ENCODE results near the gene VPS13D.

The VPS13D gene

DNA sequence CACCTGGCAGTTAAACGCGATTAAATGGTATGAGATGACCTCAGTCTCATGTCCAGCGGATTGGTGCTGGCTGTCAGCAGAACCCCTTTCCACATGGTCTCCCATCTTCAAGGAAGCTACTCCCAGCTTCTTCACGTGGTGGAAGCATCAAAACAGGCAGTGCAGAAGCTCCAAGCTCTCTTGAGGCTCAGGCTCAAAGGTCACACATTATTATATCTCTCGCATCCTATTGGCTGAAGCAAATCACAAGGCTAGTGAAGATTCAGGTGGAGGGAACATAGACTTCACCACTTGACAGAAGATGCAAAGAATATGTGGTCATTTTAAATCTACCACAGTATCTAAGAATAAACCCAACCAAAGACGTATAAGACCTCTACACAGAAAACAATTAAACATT is 181.9 kb downstream of the VPS13D start:
- no peak for DNase-seq (ENCODE audit: low spot score)
- TF ChIP-seq, protein P1, sequence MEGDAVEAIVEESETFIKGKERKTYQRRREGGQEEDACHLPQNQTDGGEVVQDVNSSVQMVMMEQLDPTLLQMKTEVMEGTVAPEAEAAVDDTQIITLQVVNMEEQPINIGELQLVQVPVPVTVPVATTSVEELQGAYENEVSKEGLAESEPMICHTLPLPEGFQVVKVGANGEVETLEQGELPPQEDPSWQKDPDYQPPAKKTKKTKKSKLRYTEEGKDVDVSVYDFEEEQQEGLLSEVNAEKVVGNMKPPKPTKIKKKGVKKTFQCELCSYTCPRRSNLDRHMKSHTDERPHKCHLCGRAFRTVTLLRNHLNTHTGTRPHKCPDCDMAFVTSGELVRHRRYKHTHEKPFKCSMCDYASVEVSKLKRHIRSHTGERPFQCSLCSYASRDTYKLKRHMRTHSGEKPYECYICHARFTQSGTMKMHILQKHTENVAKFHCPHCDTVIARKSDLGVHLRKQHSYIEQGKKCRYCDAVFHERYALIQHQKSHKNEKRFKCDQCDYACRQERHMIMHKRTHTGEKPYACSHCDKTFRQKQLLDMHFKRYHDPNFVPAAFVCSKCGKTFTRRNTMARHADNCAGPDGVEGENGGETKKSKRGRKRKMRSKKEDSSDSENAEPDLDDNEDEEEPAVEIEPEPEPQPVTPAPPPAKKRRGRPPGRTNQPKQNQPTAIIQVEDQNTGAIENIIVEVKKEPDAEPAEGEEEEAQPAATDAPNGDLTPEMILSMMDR (IDR thresholded peaks at IDR 0.05; ENCODE audit: borderline replicate concordance, control extremely low read depth, extremely low read depth, insufficient read depth, missing control alignments), result no peak
- in situ Hi-C loops (cut with MboI; ENCODE audit: low sequenced_read_pairs, unreplicated experiment), result no loop called here

GRCh38 chr1:12412439-12412838 is 182.6 kb downstream of the VPS13D start:
- in situ Hi-C loops (cut with MboI; ENCODE audit: low sequenced_read_pairs, unreplicated experiment), result no loop called here
- DNase-seq (ENCODE audit: low spot score), result no peak
- TF ChIP-seq, protein P1 (IDR thresholded peaks at IDR 0.05; ENCODE audit: borderline replicate concordance, control extremely low read depth, extremely low read depth, insufficient read depth, missing control alignments), result no peak

DNA sequence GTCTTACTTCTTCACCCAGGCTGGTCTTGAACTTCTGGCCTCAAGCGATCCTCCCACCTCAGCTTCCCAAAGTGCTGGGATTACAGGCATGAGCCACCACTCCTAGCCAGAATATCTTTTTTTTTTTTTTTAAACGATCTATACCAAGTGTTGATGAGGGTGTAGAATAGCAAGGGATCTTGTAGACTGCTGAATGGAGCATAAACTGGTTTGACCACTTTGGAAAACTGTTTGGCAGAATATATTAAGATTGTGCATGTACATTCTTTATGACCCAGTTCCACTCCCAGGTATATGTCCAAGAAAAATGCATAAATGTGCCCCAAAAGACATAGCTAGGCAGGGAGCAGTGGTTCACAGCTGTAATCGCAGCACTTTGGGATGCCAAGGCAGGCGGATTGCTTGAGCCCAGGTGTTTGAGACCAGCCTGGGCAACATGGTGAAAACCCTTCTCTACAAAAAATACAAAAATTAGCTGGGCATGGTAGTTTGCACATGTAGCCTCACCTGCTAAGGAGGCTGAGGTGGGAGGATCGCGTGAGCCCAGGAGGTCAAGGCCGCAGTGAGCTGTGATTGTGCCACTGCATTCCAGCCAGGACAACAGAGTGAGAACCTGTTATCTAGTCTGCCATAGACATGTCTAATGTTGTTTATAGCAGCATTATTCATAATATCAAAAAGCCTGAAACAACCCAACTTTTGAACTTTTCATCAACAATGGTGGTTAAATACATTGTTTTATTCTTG is 184.0 kb downstream of the VPS13D start:
- in situ Hi-C loops (cut with MboI; ENCODE audit: low sequenced_read_pairs, unreplicated experiment), result no loop called here
- DNase-seq (ENCODE audit: low spot score), result no peak
- TF ChIP-seq, protein P1 (IDR thresholded peaks at IDR 0.05; ENCODE audit: borderline replicate concordance, control extremely low read depth, extremely low read depth, insufficient read depth, missing control alignments), result no peak

DNA sequence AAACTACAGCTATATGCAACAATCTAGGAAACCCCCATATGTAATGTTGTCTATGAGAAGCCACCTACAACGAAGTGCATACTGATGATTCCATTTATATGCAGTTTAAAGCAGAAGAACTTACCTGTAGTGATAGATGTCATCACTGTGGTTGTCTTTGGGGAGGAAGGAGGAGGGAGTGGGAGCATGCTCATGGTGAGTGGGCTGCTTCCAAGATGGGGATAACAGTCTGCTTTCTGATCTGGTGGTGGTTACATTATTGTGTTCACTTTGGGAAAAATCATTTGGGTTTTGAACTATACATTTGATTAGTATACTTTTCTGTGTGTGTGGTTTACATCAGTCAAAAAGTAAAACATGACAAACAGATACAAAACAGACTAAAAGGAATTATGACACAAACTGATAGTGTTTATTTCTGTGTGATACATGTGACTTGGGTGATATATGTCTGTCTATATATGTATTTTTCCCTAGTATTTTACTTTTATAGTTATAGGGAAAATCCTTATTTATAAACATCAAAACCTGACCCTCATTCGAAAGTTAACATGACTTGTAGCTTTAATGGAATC is 184.7 kb downstream of the VPS13D start:
- in situ Hi-C loops (cut with MboI; ENCODE audit: low sequenced_read_pairs, unreplicated experiment), result no loop called here
- TF ChIP-seq, protein P1 (IDR thresholded peaks at IDR 0.05; ENCODE audit: borderline replicate concordance, control extremely low read depth, extremely low read depth, insufficient read depth, missing control alignments), result no peak
- DNase-seq (ENCODE audit: low spot score), result no peak

GRCh38 chr1:12415038-12415466 is 185.2 kb downstream of the VPS13D start:
- no peak for DNase-seq (ENCODE audit: low spot score)
- TF ChIP-seq, protein P1 (IDR thresholded peaks at IDR 0.05; ENCODE audit: borderline replicate concordance, control extremely low read depth, extremely low read depth, insufficient read depth, missing control alignments), result no peak
- in situ Hi-C loops (cut with MboI; ENCODE audit: low sequenced_read_pairs, unreplicated experiment), result no loop called here

- TF ChIP-seq, protein P1 (IDR thresholded peaks at IDR 0.05; ENCODE audit: borderline replicate concordance, control extremely low read depth, extremely low read depth, insufficient read depth, missing control alignments), result no peak
- in situ Hi-C loops (cut with MboI; ENCODE audit: low sequenced_read_pairs, unreplicated experiment), result no loop called here
- no peak for DNase-seq (ENCODE audit: low spot score)
These were observed 186.3 kb downstream of the VPS13D start for GRCh38 chr1:12416101-12416500.

Data from GM13976 (cell line).